Measurements from ENCODE around the gene GPR137. TPM values are rescaled to one million over a fixed set of nuclear protein-coding genes. Genes with fewer than 3 reads are reported as not detected.

GPR137 gene
- total and polyA plus RNA-seq, 2 experiments from 2014 or later = 16.3 to 32.5 TPM

DNA sequence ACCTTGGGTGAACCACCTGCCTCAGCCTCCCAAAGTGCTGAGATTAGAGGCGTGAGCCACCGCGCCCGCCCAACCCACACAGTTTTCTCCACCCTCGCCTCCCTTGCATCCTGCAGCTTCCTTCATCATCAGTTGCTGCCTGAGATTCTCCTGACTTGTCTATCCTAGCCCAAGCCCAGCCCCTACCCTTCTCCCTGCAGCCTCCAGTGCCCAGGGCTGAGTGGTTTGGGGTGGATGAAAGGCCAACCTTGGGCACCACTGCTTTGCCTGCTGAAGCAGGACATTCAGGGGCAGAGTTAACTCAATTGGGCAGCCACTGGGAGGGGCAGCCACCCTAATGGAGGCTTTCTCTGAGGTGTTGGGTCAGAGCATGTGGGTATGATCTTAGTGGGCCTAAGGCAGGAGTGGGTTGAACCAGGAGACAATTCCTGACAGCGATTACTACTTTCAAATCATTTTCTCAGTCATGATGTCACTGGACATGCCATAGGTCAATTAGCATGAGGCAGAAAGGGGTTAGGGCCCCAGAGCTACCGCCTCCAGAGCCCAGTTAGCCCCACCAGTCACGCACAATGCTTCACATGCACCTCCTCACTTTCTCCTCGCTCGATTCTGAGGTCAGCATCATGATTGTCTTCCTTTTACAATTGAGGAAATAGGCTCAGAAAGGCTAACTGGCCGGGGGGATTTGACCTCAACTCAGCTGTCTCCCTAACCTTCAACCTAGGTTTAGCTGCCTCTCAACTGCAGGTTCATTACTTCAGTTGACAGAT lies 45.8 kb upstream of the GPR137 start:
- H3K36me3 ChIP-seq (ENCODE audit: insufficient read depth) = no peaks in the 10 kb centered on the region
- no peaks in the 10 kb centered on the region; the same call in 1 of the 2 replicates for H4K20me1 ChIP-seq (replicated peaks; ENCODE audit: insufficient read depth)
- Mint-ChIP-seq H3K36me3 (ENCODE audit: low read depth) (peaks cover 24% of the 10 kb centered on the region), H3K4me3 (peak overlapping the region; percentile 93), H3K27ac (peak overlapping the region; percentile 98), H3K4me1 (peaks cover 32% of the 10 kb centered on the region), H3K27me3 (ENCODE audit: insufficient read depth, low read depth, poor library complexity) (peaks cover 30% of the 10 kb centered on the region), H3K9me3 (no peaks in the 10 kb centered on the region)
- peak overlapping the region; percentile 96 for H3K4me2 ChIP-seq
- peak overlapping the region; percentile 92; the same call in 1 of the 2 replicates for H3K27ac ChIP-seq (ENCODE audit: low read depth)
- ATAC-seq = no peak
- TF ChIP-seq, protein P1, sequence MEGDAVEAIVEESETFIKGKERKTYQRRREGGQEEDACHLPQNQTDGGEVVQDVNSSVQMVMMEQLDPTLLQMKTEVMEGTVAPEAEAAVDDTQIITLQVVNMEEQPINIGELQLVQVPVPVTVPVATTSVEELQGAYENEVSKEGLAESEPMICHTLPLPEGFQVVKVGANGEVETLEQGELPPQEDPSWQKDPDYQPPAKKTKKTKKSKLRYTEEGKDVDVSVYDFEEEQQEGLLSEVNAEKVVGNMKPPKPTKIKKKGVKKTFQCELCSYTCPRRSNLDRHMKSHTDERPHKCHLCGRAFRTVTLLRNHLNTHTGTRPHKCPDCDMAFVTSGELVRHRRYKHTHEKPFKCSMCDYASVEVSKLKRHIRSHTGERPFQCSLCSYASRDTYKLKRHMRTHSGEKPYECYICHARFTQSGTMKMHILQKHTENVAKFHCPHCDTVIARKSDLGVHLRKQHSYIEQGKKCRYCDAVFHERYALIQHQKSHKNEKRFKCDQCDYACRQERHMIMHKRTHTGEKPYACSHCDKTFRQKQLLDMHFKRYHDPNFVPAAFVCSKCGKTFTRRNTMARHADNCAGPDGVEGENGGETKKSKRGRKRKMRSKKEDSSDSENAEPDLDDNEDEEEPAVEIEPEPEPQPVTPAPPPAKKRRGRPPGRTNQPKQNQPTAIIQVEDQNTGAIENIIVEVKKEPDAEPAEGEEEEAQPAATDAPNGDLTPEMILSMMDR (conservative IDR thresholded peaks at IDR 0.05; ENCODE audit: low read depth in 2 of 2) = no peak
- TF ChIP-seq, protein P2, sequence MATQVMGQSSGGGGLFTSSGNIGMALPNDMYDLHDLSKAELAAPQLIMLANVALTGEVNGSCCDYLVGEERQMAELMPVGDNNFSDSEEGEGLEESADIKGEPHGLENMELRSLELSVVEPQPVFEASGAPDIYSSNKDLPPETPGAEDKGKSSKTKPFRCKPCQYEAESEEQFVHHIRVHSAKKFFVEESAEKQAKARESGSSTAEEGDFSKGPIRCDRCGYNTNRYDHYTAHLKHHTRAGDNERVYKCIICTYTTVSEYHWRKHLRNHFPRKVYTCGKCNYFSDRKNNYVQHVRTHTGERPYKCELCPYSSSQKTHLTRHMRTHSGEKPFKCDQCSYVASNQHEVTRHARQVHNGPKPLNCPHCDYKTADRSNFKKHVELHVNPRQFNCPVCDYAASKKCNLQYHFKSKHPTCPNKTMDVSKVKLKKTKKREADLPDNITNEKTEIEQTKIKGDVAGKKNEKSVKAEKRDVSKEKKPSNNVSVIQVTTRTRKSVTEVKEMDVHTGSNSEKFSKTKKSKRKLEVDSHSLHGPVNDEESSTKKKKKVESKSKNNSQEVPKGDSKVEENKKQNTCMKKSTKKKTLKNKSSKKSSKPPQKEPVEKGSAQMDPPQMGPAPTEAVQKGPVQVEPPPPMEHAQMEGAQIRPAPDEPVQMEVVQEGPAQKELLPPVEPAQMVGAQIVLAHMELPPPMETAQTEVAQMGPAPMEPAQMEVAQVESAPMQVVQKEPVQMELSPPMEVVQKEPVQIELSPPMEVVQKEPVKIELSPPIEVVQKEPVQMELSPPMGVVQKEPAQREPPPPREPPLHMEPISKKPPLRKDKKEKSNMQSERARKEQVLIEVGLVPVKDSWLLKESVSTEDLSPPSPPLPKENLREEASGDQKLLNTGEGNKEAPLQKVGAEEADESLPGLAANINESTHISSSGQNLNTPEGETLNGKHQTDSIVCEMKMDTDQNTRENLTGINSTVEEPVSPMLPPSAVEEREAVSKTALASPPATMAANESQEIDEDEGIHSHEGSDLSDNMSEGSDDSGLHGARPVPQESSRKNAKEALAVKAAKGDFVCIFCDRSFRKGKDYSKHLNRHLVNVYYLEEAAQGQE (IDR thresholded peaks at IDR 0.05; ENCODE audit: unreplicated experiment) = no peak
- TF ChIP-seq, protein P3, sequence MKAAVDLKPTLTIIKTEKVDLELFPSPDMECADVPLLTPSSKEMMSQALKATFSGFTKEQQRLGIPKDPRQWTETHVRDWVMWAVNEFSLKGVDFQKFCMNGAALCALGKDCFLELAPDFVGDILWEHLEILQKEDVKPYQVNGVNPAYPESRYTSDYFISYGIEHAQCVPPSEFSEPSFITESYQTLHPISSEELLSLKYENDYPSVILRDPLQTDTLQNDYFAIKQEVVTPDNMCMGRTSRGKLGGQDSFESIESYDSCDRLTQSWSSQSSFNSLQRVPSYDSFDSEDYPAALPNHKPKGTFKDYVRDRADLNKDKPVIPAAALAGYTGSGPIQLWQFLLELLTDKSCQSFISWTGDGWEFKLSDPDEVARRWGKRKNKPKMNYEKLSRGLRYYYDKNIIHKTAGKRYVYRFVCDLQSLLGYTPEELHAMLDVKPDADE (IDR thresholded peaks at IDR 0.05) = no peak
- TF ChIP-seq, protein P4, sequence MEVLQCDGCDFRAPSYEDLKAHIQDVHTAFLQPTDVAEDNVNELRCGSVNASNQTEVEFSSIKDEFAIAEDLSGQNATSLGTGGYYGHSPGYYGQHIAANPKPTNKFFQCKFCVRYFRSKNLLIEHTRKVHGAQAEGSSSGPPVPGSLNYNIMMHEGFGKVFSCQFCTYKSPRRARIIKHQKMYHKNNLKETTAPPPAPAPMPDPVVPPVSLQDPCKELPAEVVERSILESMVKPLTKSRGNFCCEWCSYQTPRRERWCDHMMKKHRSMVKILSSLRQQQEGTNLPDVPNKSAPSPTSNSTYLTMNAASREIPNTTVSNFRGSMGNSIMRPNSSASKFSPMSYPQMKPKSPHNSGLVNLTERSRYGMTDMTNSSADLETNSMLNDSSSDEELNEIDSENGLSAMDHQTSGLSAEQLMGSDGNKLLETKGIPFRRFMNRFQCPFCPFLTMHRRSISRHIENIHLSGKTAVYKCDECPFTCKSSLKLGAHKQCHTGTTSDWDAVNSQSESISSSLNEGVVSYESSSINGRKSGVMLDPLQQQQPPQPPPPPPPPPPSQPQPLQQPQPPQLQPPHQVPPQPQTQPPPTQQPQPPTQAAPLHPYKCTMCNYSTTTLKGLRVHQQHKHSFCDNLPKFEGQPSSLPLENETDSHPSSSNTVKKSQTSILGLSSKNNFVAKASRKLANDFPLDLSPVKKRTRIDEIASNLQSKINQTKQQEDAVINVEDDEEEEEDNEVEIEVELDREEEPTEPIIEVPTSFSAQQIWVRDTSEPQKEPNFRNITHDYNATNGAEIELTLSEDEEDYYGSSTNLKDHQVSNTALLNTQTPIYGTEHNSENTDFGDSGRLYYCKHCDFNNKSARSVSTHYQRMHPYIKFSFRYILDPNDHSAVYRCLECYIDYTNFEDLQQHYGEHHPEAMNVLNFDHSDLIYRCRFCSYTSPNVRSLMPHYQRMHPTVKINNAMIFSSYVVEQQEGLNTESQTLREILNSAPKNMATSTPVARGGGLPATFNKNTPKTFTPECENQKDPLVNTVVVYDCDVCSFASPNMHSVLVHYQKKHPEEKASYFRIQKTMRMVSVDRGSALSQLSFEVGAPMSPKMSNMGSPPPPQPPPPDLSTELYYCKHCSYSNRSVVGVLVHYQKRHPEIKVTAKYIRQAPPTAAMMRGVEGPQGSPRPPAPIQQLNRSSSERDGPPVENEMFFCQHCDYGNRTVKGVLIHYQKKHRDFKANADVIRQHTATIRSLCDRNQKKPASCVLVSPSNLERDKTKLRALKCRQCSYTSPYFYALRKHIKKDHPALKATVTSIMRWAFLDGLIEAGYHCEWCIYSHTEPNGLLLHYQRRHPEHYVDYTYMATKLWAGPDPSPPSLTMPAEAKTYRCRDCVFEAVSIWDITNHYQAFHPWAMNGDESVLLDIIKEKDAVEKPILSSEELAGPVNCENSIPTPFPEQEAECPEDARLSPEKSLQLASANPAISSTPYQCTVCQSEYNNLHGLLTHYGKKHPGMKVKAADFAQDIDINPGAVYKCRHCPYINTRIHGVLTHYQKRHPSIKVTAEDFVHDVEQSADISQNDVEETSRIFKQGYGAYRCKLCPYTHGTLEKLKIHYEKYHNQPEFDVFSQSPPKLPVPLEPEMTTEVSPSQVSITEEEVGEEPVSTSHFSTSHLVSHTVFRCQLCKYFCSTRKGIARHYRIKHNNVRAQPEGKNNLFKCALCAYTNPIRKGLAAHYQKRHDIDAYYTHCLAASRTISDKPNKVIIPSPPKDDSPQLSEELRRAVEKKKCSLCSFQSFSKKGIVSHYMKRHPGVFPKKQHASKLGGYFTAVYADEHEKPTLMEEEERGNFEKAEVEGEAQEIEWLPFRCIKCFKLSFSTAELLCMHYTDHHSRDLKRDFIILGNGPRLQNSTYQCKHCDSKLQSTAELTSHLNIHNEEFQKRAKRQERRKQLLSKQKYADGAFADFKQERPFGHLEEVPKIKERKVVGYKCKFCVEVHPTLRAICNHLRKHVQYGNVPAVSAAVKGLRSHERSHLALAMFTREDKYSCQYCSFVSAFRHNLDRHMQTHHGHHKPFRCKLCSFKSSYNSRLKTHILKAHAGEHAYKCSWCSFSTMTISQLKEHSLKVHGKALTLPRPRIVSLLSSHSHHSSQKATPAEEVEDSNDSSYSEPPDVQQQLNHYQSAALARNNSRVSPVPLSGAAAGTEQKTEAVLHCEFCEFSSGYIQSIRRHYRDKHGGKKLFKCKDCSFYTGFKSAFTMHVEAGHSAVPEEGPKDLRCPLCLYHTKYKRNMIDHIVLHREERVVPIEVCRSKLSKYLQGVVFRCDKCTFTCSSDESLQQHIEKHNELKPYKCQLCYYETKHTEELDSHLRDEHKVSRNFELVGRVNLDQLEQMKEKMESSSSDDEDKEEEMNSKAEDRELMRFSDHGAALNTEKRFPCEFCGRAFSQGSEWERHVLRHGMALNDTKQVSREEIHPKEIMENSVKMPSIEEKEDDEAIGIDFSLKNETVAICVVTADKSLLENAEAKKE (CRISPR knock-in tag; IDR thresholded peaks at IDR 0.05) = no peak
- TF ChIP-seq ZNF331 (CRISPR knock-in tag; IDR thresholded peaks at IDR 0.05; ENCODE audit: low read depth) (no peak), CREB1 (CRISPR knock-in tag; IDR thresholded peaks at IDR 0.05; ENCODE audit: low read depth) (no peak)
- H3K9me2 ChIP-seq (ENCODE audit: insufficient read depth) = no peaks in the 10 kb centered on the region
- DNase-seq (ENCODE audit: low spot score) = no peak
- peaks cover 33% of the 10 kb centered on the region for H3F3A ChIP-seq (replicated peaks; ENCODE audit: low read depth)
- H3K27me3 ChIP-seq (ENCODE audit: insufficient read depth) = no peaks in the 10 kb centered on the region
- H3K79me2 ChIP-seq (replicated peaks; ENCODE audit: insufficient read depth) = peaks cover 16% of the 10 kb centered on the region
- H3K4me1 ChIP-seq (ENCODE audit: insufficient read depth) = peaks cover 17% of the 10 kb centered on the region; the same call in 1 of the 2 replicates
- H3K4me3 ChIP-seq = peak overlapping the region; percentile 97
- no peak overlapping the region for H2AFZ ChIP-seq

Data from GM23338 (cell line).